Muscle of arm (tissue), 12 donors: ENCODE data around the gene S100A6. TPM values are rescaled to one million over a fixed set of nuclear protein-coding genes. Genes with fewer than 3 reads are reported as not detected.
"Not testable (repeated sequence)": the region's sequence is repeated elsewhere in the genome, so short reads cannot be mapped to it uniquely, and the experiment has no call there.

Source experiments
- DNase-seq: peaks from one replicate; pipeline ENCODE4 v3.0.0-alpha.2; 2013
- polyA plus RNA-seq, 12 donors: library from polyadenylated mRNA; unstranded; fragments of 120-200 nt; gene quantifications; one replicate each; pipeline ENCODE4 v1.2.1, GENCODE V29; 2013; ENCODE audit not compliant: insufficient read length in 12 of 12

Gene S100A6
- polyA plus RNA-seq, 12 donors, result 152 to 697 (median 212) TPM; not detected in 1

GRCh38 chr1:153566414-153567371, 30.9 kb upstream of the S100A6 start:
- peak; percentile 72 for DNase-seq

GRCh38 chr1:153565529-153566374, 30.0 kb upstream of the S100A6 start, which contains the start of gene S100A2:
TSS of gene S100A2 (minus strand) at chr1:153565844. CDS start at chr1:153563877, 1,967 bp downstream.
- no peak for DNase-seq

GRCh38 chr1:153563991-153564390, 28.2 kb upstream of the S100A6 start:
- no peak for DNase-seq

GRCh38 chr1:153563483-153563901, 27.7 kb upstream of the S100A6 start:
- no peak for DNase-seq

- DNase-seq, result not testable (repeated sequence)
These were observed 26.2 kb upstream of the S100A6 start for GRCh38 chr1:153562021-153562420.

- DNase-seq, result no peak
These were observed 25.7 kb upstream of the S100A6 start for GRCh38 chr1:153561466-153561985.

- DNase-seq, result no peak
These were observed 25.1 kb upstream of the S100A6 start for GRCh38 chr1:153560771-153561465.

DNA sequence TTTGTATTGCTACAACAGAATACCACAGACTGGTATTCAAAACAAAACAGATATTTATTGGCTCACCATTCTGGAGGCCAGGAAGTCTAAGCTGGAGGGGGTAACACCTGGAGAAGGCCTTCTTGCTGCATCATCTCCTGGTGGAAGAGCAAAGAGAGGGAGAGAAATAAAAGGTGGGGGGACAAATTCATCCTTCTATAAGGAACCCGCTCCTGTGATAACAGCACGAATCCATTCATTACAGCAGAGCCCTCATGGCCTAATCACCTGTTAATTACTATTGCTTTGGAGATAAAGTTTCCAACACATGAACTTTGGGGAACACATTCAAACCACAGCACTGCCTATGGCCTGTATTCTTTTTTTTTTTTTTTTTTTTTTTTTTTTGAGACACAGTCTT, 24.4 kb upstream of the S100A6 start:
- DNase-seq, result no peak

GRCh38 chr1:153557877-153558276, 22.1 kb upstream of the S100A6 start:
- no peak for DNase-seq

- DNase-seq, result no peak
These were observed 20.6 kb upstream of the S100A6 start for GRCh38 chr1:153556348-153556747.

DNA sequence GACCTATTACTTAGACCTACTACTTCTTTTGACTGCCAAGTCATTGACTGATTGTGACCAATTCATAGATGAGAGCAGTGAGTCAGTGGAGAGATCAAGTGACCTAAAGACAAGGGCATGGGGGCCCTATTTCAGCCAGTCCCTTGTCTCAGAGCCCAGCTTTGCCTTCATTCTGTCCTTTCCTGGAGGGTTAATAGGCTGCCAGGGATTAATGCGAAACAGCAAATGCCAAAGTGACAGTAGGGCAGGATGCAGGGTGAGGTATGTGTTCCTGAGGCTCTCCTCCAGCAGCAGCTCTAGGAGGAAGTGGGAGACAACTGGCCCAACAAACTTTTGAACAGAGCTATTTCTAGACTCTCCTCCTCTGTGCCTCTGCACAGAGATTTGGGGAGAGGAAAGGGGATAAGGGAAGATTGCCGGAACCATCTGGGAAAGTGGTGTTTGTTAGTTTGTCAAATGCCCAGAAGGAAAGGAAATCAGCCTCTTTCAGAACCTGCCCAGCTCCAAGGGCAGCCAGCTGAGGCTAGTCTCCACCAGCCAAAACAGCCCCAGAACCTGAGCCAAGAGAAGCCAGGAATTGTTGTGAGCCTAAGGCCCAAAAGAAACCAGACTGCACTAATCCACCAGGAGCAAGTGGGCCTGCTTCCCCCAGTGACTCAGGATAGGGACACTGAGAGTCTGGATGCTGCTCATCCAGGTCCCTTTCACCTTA, 18.2 kb upstream of the S100A6 start:
- DNase-seq, result no peak

GRCh38 chr1:153553096-153553495, 17.3 kb upstream of the S100A6 start:
- DNase-seq, result no peak

DNA sequence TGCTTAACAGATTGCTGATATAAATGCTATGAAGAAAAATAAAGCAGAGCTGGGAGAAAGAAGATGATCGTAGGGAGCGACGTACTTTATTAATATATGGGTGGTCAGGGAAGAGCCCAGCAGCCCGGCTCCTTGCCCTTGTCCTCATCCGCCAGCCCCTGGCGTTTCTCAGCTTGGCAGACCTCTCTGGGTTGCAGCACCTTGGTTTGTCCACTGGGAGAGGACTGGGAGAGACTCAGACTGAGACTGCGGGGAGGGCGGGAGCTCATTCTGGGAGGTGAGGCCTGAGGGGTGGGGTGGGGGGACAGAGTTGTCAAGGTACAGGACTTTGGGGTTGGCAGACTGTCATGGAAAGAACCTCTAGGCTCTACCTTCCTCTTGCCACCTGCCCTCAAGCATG, 16.5 kb upstream of the S100A6 start:
- no peak for DNase-seq

DNA sequence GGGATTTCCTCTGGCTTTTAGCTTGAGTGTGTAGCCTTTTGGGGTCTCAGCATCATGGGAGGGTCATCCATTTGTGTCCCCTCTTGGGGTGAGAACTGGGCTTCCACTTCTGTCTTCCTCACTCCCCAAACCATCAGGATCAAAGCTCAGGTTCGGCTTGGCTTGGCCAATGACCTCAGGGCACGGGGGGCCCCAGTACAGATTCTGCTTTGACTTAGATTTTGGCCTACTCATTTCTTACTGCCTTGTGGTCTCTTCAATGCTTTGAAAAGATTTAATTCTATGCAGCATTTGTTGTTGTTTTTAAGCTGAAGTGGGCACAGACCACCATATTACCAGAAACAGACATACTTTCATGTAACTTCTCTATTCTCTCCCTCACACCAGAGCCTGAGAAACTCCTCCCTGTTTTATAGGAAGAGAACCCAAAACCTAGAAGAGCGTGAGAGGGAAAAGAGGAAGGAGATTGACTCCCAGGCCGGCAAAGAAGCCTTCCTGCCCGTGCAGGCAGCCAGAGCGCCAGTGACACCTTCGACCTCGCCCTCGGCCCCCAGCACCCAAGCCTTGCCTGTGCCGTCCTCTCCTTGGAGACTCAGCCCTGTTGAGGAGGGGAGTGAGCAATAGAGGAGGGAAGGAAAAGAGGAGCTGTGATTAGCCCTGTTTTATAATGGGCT, 15.2 kb upstream of the S100A6 start:
- DNase-seq, result no peak

GRCh38 chr1:153550398-153550758, 14.6 kb upstream of the S100A6 start:
- DNase-seq, result no peak

- DNase-seq, result no peak
These were observed 14.1 kb upstream of the S100A6 start for GRCh38 chr1:153549741-153550397.

GRCh38 chr1:153548722-153549688, 13.2 kb upstream of the S100A6 start, which contains the start of gene S100A3:
TSS of gene S100A3 (minus strand) at chr1:153549258. CDS start at chr1:153548485, 773 bp downstream.
- DNase-seq, result no peak
